ENCODE results near the gene CLASP1. TPM values are rescaled to one million over a fixed set of nuclear protein-coding genes. Genes with fewer than 3 reads are reported as not detected.
A peak's percentile ranks its signal among the peaks of the same experiment; 100 is the strongest.

The CLASP1 gene
- total and polyA plus RNA-seq, 7 donors = 2.4 to 117 (median 53.9) TPM

- H3K27ac ChIP-seq = peak overlapping the region in 2 of 4 donors; percentile 64 to 72
- H3K9me3 ChIP-seq = no peaks in the 10 kb centered on the region
- TF ChIP-seq EP300 (IDR thresholded peaks at IDR 0.05) = no peak
- TF ChIP-seq POLR2AphosphoS5 (IDR thresholded peaks at IDR 0.05) = no peak
- H3K36me3 ChIP-seq = peaks cover 20 to 68% (median 28%) of the 10 kb centered on the region in 4 donors
- 96 to 97% methylated on average over 14 of the region's 14 CpGs for WGBS, 2 donors
- no peak for DNase-seq
- peaks cover 0 to 29% (median 20%) of the 10 kb centered on the region in 4 donors for H3K4me1 ChIP-seq
- H3K27me3 ChIP-seq = no peaks in the 10 kb centered on the region
- H3K4me3 ChIP-seq = no peak overlapping the region
- intact Hi-C loops (cut with DNase I) = no loop called here
These were observed 284.2 kb downstream of the CLASP1 start for GRCh38 chr2:121365061-121365460.

- Histone ChIP-seq H3K4me1 (peaks cover 0 to 32% (median 22%) of the 10 kb centered on the region in 4 donors), H3K27ac (peak overlapping the region; percentile 2 to 72 (median 56)), H3K36me3 (peaks cover 20 to 64% (median 27%) of the 10 kb centered on the region in 4 donors), H3K27me3 (no peaks in the 10 kb centered on the region), H3K4me3 (no peak overlapping the region), H3K9me3 (no peaks in the 10 kb centered on the region)
- DNase-seq = no peak
- intact Hi-C loops (cut with DNase I) = no loop called here
- TF ChIP-seq CTCF (IDR thresholded peaks at IDR 0.05) (no peak), EP300 (IDR thresholded peaks at IDR 0.05) (peak in 1 of 4 donors; percentile 35), POLR2A (IDR thresholded peaks at IDR 0.05) (no peak), POLR2AphosphoS5 (IDR thresholded peaks at IDR 0.05) (peak in 2 of 4 donors; percentile 11 to 58)
- WGBS, 2 donors = 29 to 67% methylated on average over 5 of the region's 5 CpGs
These were observed 285.4 kb downstream of the CLASP1 start for GRCh38 chr2:121363632-121364420.

GRCh38 chr2:121362774-121363173 lies 286.5 kb downstream of the CLASP1 start:
- no peaks in the 10 kb centered on the region for H3K27me3 ChIP-seq
- WGBS, 2 donors = 80 to 81% methylated on average over 4 of the region's 4 CpGs
- H3K9me3 ChIP-seq = no peaks in the 10 kb centered on the region
- H3K27ac ChIP-seq = peak overlapping the region in 3 of 4 donors; percentile 1 to 72 (median 64)
- intact Hi-C loops (cut with DNase I) = no loop called here
- no peak for DNase-seq
- no peak overlapping the region for H3K4me3 ChIP-seq
- peaks cover 0 to 32% (median 22%) of the 10 kb centered on the region in 4 donors for H3K4me1 ChIP-seq
- TF ChIP-seq CTCF (IDR thresholded peaks at IDR 0.05) (no peak), POLR2AphosphoS5 (IDR thresholded peaks at IDR 0.05) (no peak), POLR2A (IDR thresholded peaks at IDR 0.05) (no peak)
- H3K36me3 ChIP-seq = peaks cover 20 to 57% (median 25%) of the 10 kb centered on the region in 4 donors

GRCh38 chr2:121362226-121362625 lies 287.0 kb downstream of the CLASP1 start:
- Histone ChIP-seq H3K4me1 (peaks cover 0 to 32% (median 22%) of the 10 kb centered on the region in 4 donors), H3K27ac (peak overlapping the region in 1 of 4 donors; percentile 72), H3K36me3 (peaks cover 15 to 57% (median 20%) of the 10 kb centered on the region in 4 donors), H3K27me3 (no peaks in the 10 kb centered on the region), H3K4me3 (no peak overlapping the region), H3K9me3 (no peaks in the 10 kb centered on the region)
- intact Hi-C loops (cut with DNase I) = no loop called here
- 88 to 94% methylated on average over 1 of the region's 1 CpG for WGBS, 2 donors
- TF ChIP-seq CTCF (IDR thresholded peaks at IDR 0.05) (no peak), POLR2A (IDR thresholded peaks at IDR 0.05) (no peak), EP300 (IDR thresholded peaks at IDR 0.05) (no peak), POLR2AphosphoS5 (IDR thresholded peaks at IDR 0.05) (no peak)
- no peak for DNase-seq

GRCh38 chr2:121360566-121361300 lies 288.5 kb downstream of the CLASP1 start:
- H3K4me3 ChIP-seq = no peak overlapping the region
- TF ChIP-seq CTCF (IDR thresholded peaks at IDR 0.05) = no peak
- no peak for TF ChIP-seq POLR2AphosphoS5 (IDR thresholded peaks at IDR 0.05)
- no peak for TF ChIP-seq EP300 (IDR thresholded peaks at IDR 0.05)
- intact Hi-C loops (cut with DNase I) = no loop called here
- peaks cover 0 to 32% (median 22%) of the 10 kb centered on the region in 4 donors for H3K4me1 ChIP-seq
- no peak overlapping the region for H3K27ac ChIP-seq
- WGBS, 2 donors = 57 to 78% methylated on average over 8 of the region's 8 CpGs
- H3K27me3 ChIP-seq = no peaks in the 10 kb centered on the region
- no peak for DNase-seq
- H3K9me3 ChIP-seq = no peaks in the 10 kb centered on the region
- H3K36me3 ChIP-seq = peaks cover 7 to 55% (median 19%) of the 10 kb centered on the region in 4 donors

Data from sigmoid colon (tissue), 7 donors.